HL-60 (cell line): ENCODE measurements around the gene SIMC1.

ENCODE experiments used
- DNase-seq, 2 experiments: peaks; one replicate each; pipeline ENCODE4 v3.0.0-alpha.2; 2010 to 2020; ENCODE audit warnings: low read depth in 1 of 2, low spot score in 1 of 2
- H3K27ac ChIP-seq: fragments of 250-450 bp; sonication (Bioruptor Pico); replicated peaks from 2 replicates; pipeline ENCODE4 v1.5.1; 2020; ENCODE audit warnings: mild to moderate bottlenecking, moderate library complexity
- H3K27me3 ChIP-seq: fragments of 250-450 bp; sonication (Bioruptor Pico); 2 replicates; pipeline ENCODE4 v1.5.1; 2021; ENCODE audit warnings: mild to moderate bottlenecking, moderate library complexity; ENCODE audit not compliant: insufficient read depth, poor library complexity, severe bottlenecking
- H3K4me3 ChIP-seq: replicated peaks from 2 replicates; pipeline ENCODE4 v1.5.1; 2011; ENCODE audit warnings: mild to moderate bottlenecking, control low read depth, low read length; ENCODE audit not compliant: insufficient read depth
- GABPA ChIP-seq: IDR thresholded peaks from 2 replicates; pipeline ENCODE4 v1.6.1; 2012; ENCODE audit warnings: low read depth
- POLR2AphosphoS5 ChIP-seq: IDR thresholded peaks from 2 replicates; pipeline ENCODE4 v1.6.1; 2012; ENCODE audit warnings: low read depth
- REST ChIP-seq: IDR thresholded peaks from 2 replicates; pipeline ENCODE4 v1.6.1; 2012; ENCODE audit warnings: low read depth; ENCODE audit not compliant: insufficient replicate concordance
- SPI1 ChIP-seq: IDR thresholded peaks from 2 replicates; pipeline ENCODE4 v1.6.1; 2012; ENCODE audit warnings: low read depth, mild to moderate bottlenecking, borderline replicate concordance
- TF ChIP-seq, protein P1 (sequence below): IDR thresholded peaks from one replicate; pipeline ENCODE4 v1.5.1; 2011; ENCODE audit warnings: low read length, control low read depth, inconsistent platforms; ENCODE audit not compliant: insufficient read depth

Gene SIMC1

GRCh38 chr5:176319827-176320554, 81.8 kb downstream of the SIMC1 start:
- TF ChIP-seq GABPA = no peak
- no peak for TF ChIP-seq SPI1
- TF ChIP-seq, protein P1, sequence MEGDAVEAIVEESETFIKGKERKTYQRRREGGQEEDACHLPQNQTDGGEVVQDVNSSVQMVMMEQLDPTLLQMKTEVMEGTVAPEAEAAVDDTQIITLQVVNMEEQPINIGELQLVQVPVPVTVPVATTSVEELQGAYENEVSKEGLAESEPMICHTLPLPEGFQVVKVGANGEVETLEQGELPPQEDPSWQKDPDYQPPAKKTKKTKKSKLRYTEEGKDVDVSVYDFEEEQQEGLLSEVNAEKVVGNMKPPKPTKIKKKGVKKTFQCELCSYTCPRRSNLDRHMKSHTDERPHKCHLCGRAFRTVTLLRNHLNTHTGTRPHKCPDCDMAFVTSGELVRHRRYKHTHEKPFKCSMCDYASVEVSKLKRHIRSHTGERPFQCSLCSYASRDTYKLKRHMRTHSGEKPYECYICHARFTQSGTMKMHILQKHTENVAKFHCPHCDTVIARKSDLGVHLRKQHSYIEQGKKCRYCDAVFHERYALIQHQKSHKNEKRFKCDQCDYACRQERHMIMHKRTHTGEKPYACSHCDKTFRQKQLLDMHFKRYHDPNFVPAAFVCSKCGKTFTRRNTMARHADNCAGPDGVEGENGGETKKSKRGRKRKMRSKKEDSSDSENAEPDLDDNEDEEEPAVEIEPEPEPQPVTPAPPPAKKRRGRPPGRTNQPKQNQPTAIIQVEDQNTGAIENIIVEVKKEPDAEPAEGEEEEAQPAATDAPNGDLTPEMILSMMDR = no peak
- TF ChIP-seq POLR2AphosphoS5 = no peak
- no peak for TF ChIP-seq REST
- Histone ChIP-seq H3K27ac (no peak overlapping the region), H3K4me3 (no peak overlapping the region), H3K27me3 (no peaks in the 10 kb centered on the region)
- DNase-seq = no peak

GRCh38 chr5:176320577-176320976, 82.4 kb downstream of the SIMC1 start:
- DNase-seq = no peak
- Histone ChIP-seq H3K27ac (no peak overlapping the region), H3K4me3 (no peak overlapping the region), H3K27me3 (no peaks in the 10 kb centered on the region)
- TF ChIP-seq GABPA (no peak), POLR2AphosphoS5 (no peak), REST (no peak), SPI1 (no peak)
- TF ChIP-seq, protein P1 = no peak

GRCh38 chr5:176334031-176334770, 96.0 kb downstream of the SIMC1 start:
- Histone ChIP-seq H3K4me3 (no peak overlapping the region), H3K27ac (no peak overlapping the region), H3K27me3 (no peaks in the 10 kb centered on the region)
- DNase-seq = no peak
- TF ChIP-seq REST (no peak), POLR2AphosphoS5 (no peak), SPI1 (no peak), GABPA (no peak)
- TF ChIP-seq, protein P1 = no peak
